Caco-2 (cell line): ENCODE results near the gene TBX10. TPM values are rescaled to one million over a fixed set of nuclear protein-coding genes. Genes with fewer than 3 reads are reported as not detected.
"Not testable (repeated sequence)": the region's sequence is repeated elsewhere in the genome, so short reads cannot be mapped to it uniquely, and the experiment has no call there.

Source experiments
- BruUV-seq: library from RNA; stranded (reverse); fragments of 400-500 nt; replicated peaks from 2 replicates; lab custom pipeline; 2021; lab: Mats Ljungman, UMichigan
- CTCF ChIA-PET: fragments of 300-600 bp; sonication (Branson Sonifier 250); formaldehyde crosslinking; loops from one replicate; lab custom pipeline; 2022; ENCODE audit warnings: antibody characterized with exemption; lab: Charles Lee
- POLR2A ChIA-PET: fragments of 300-600 bp; sonication (Branson Sonifier 250); formaldehyde crosslinking; loops from one replicate; lab custom pipeline; 2022; ENCODE audit warnings: antibody characterized with exemption; lab: Charles Lee
- DNase-seq, 2 experiments: peaks; one replicate each; pipeline versions ENCODE4 v3.0.0 to v3.0.0-alpha.2; 2020 to 2022
- H3K27me3 ChIP-seq: replicated peaks from 2 replicates; pipeline ENCODE4 v1.6.0; 2011; ENCODE audit warnings: low read length; ENCODE audit not compliant: control insufficient read depth, insufficient read depth
- H3K36me3 ChIP-seq: 2 replicates; pipeline ENCODE4 v1.5.1; 2011; ENCODE audit warnings: low read length; ENCODE audit not compliant: control insufficient read depth, insufficient read depth
- H3K4me1 ChIP-seq: fragments of 250-450 bp; sonication (Bioruptor Pico); 2 replicates; pipeline ENCODE4 v1.5.1; 2020; ENCODE audit warnings: mild to moderate bottlenecking
- H3K4me3 ChIP-seq: 2 replicates; pipeline ENCODE4 v1.5.1; 2011; ENCODE audit warnings: low read depth, mild to moderate bottlenecking, control low read depth, low read length
- H3K9me3 ChIP-seq: fragments of 250-450 bp; sonication (Bioruptor Pico); 2 replicates; pipeline ENCODE4 v1.5.1; 2020; ENCODE audit warnings: mild to moderate bottlenecking, moderate library complexity
- H3K27ac Mint-ChIP-seq: one replicate; pipeline ENCODE4 v1.8.0; 2022; ENCODE audit warnings: mixed read lengths; ENCODE audit not compliant: unreplicated experiment
- H3K27me3 Mint-ChIP-seq: one replicate; pipeline ENCODE4 v1.8.0; 2022; ENCODE audit warnings: mixed read lengths; ENCODE audit not compliant: insufficient read depth, unreplicated experiment
- H3K36me3 Mint-ChIP-seq: one replicate; pipeline ENCODE4 v1.8.0; 2022; ENCODE audit warnings: mild to moderate bottlenecking, mixed read lengths; ENCODE audit not compliant: insufficient read depth, unreplicated experiment
- H3K4me1 Mint-ChIP-seq: one replicate; pipeline ENCODE4 v1.8.0; 2022; ENCODE audit warnings: low read depth, mixed read lengths; ENCODE audit not compliant: unreplicated experiment
- H3K4me3 Mint-ChIP-seq: one replicate; pipeline ENCODE4 v1.8.0; 2022; ENCODE audit warnings: mild to moderate bottlenecking, moderate library complexity, mixed read lengths; ENCODE audit not compliant: unreplicated experiment
- H3K9me3 Mint-ChIP-seq: one replicate; pipeline ENCODE4 v1.8.0; 2022; ENCODE audit warnings: mixed read lengths; ENCODE audit not compliant: unreplicated experiment
- CTCF ChIP-seq, 2 experiments: fragments of 200-600 bp in 1 of 2; IDR thresholded peaks; 1 replicate in 1 of 2; 2 replicates in 1 of 2; pipeline versions ENCODE4 v1.5.1 to v1.8.0; 2011 to 2022; ENCODE audit warnings: antibody characterized with exemption in 1 of 2, control low read depth in 1 of 2, inconsistent platforms in 1 of 2, low read depth in 1 of 2, low read length in 1 of 2, mild to moderate bottlenecking in 1 of 2, moderate library complexity in 1 of 2; ENCODE audit not compliant: insufficient read depth in 1 of 2, severe bottlenecking in 1 of 2, unreplicated experiment in 1 of 2
- intact Hi-C: fragments of 100-400 bp; cut with micrococcal nuclease; formaldehyde crosslinking; loops from one replicate; pipeline ENCODE4 v1.10.0; 2022; ENCODE audit not compliant: unreplicated experiment
- total RNA-seq: library from RNA; stranded (reverse); gene quantifications from 2 replicates; pipeline ENCODE4 v1.2.3, GENCODE V29; 2022

The TBX10 gene
- total RNA-seq, 1 experiment from 2014 or later, result not detected

GRCh38 chr11:67592880-67593564, 46.5 kb downstream of the TBX10 start:
- Histone ChIP-seq H3K9me3 (peaks cover 7% of the 10 kb centered on the region), H3K4me1 (0 out of 2 replicates have a peak, but pooled peaks cover 4% of the 10 kb centered on the region), H3K36me3 (no peaks in the 10 kb centered on the region), H3K4me3 (no peak overlapping the region), H3K27me3 (no peaks in the 10 kb centered on the region)
- CTCF ChIA-PET, result interaction anchor here (0.7 to 1.2 kb wide), 4 partner anchors 10 to 93 kb away, joined by 3 to 5 read pairs (median 4); partner anchors contain the start of genes CABP2 and GSTP1
- POLR2A ChIA-PET, result interaction anchor here (1.1 kb wide), 1 partner anchor 9 kb away, joined by 7 read pairs; the partner anchor contains the start of gene GSTP1
- Mint-ChIP-seq H3K27ac (no peak overlapping the region), H3K36me3 (peaks cover 20% of the 10 kb centered on the region), H3K4me1 (no peaks in the 10 kb centered on the region), H3K27me3 (no peaks in the 10 kb centered on the region), H3K4me3 (no peak overlapping the region), H3K9me3 (no peaks in the 10 kb centered on the region)
- no peak for TF ChIP-seq CTCF (IDR thresholded peaks at IDR 0.05; ENCODE audit: insufficient read depth in 1 of 2, low read depth in 1 of 2, low read length in 1 of 2, severe bottlenecking in 1 of 2, unreplicated experiment in 1 of 2)
- intact Hi-C loops, result no loop called here
- no peak for DNase-seq
- no TSS peak for BruUV-seq

GRCh38 chr11:67588899-67589415, 50.6 kb downstream of the TBX10 start:
- POLR2A ChIA-PET, H3K4me3 ChIP-seq, H3K9me3 ChIP-seq, H3K27ac Mint-ChIP-seq, H3K27me3 Mint-ChIP-seq, CTCF ChIA-PET, H3K4me3 Mint-ChIP-seq, H3K27me3 ChIP-seq, DNase-seq, BruUV-seq, H3K9me3 Mint-ChIP-seq: not testable (repeated sequence)
- Histone ChIP-seq H3K36me3 (peaks cover 19% of the 10 kb centered on the region), H3K4me1 (peaks cover 13% of the 10 kb centered on the region)
- peaks cover 15% of the 10 kb centered on the region for H3K4me1 Mint-ChIP-seq
- peaks cover 60% of the 10 kb centered on the region for H3K36me3 Mint-ChIP-seq
- intact Hi-C loops, result loop anchor here (10.0 kb wide), 1 partner anchor 344 kb away; no protein-coding TSS in a partner anchor

- Histone ChIP-seq H3K4me3 (no peak overlapping the region), H3K27me3 (no peaks in the 10 kb centered on the region), H3K36me3 (peaks cover 19% of the 10 kb centered on the region), H3K4me1 (peaks cover 10% of the 10 kb centered on the region), H3K9me3 (no peaks in the 10 kb centered on the region)
- ChIA-PET CTCF (no interaction called here), POLR2A (no interaction called here)
- Mint-ChIP-seq H3K27ac (no peak overlapping the region), H3K4me3 (no peak overlapping the region), H3K27me3 (no peaks in the 10 kb centered on the region), H3K4me1 (peaks cover 20% of the 10 kb centered on the region), H3K36me3 (peaks cover 67% of the 10 kb centered on the region), H3K9me3 (no peaks in the 10 kb centered on the region)
- no peak for DNase-seq
- no TSS peak for BruUV-seq
- no peak for TF ChIP-seq CTCF (IDR thresholded peaks at IDR 0.05; ENCODE audit: insufficient read depth in 1 of 2, low read depth in 1 of 2, low read length in 1 of 2, severe bottlenecking in 1 of 2, unreplicated experiment in 1 of 2)
- intact Hi-C loops, result loop anchor here (10.0 kb wide), 1 partner anchor 343 kb away; no protein-coding TSS in a partner anchor
These were observed 51.4 kb downstream of the TBX10 start for GRCh38 chr11:67588136-67588503.
